NCI-H146 treated with DMSO at 0.1 percent for 48 hours (cell line): Measurements from ENCODE around the gene MAP4K5.

ENCODE experiments used
- DNase-seq: peaks from one replicate; lab custom pipeline; 2025; ENCODE audit not compliant: unreplicated experiment; lab: John Stamatoyannopoulos, UW

MAP4K5 gene

GRCh38 chr14:50371546-50371945 lies 160.8 kb downstream of the MAP4K5 start:
- DNase-seq, result no peak
